ENCODE measurements around the gene INSYN1. TPM values are rescaled to one million over a fixed set of nuclear protein-coding genes. Genes with fewer than 3 reads are reported as not detected.

Gene INSYN1
- total and polyA plus RNA-seq, 2 donors (not counting 1 experiment from before 2014, with no cell fraction given): not detected

GRCh38 chr15:73784291-73784690 lies 31.1 kb upstream of the INSYN1 start:
- no peak overlapping the region for H3K4me2 ChIP-seq (replicated peaks; ENCODE audit: low read depth, low read length, poor library complexity, severe bottlenecking)
- ATAC-seq (ENCODE audit: low read depth) (no peak), DNase-seq (no peak)
- no peaks in the 10 kb centered on the region for H3K9me3 ChIP-seq (ENCODE audit: control extremely low read depth in 1 of 3, control insufficient read depth in 2 of 3, insufficient read depth in 1 of 3, low read length in 2 of 3)
- H3K27ac Mint-ChIP-seq: no peak overlapping the region
- no peak overlapping the region for H3K27ac ChIP-seq (ENCODE audit: low read length in 2 of 2)
- intact Hi-C loops (cut with micrococcal nuclease): no loop called here
- H3K4me3 Mint-ChIP-seq: no peak overlapping the region
- peaks cover 3% of the 10 kb centered on the region for H3K27me3 Mint-ChIP-seq
- WGBS (ENCODE audit: insufficient coverage): 100% methylated on average over 1 of the region's 3 CpGs
- H3K79me2 ChIP-seq (ENCODE audit: control insufficient read depth, insufficient read depth, low read length): no peaks in the 10 kb centered on the region
- no peaks in the 10 kb centered on the region for H3K9me3 Mint-ChIP-seq (ENCODE audit: insufficient read depth)
- H3K4me1 Mint-ChIP-seq: no peaks in the 10 kb centered on the region
- H3K36me3 ChIP-seq (replicated peaks in 1 of 2; ENCODE audit: control extremely low read depth in 1 of 2, control insufficient read depth in 1 of 2, extremely low read depth in 1 of 2, insufficient read depth in 2 of 2, low read length in 1 of 2): no peaks in the 10 kb centered on the region
- TF ChIP-seq CTCF (IDR thresholded peaks at IDR 0.05) (no peak), EZH2 (IDR thresholded peaks at IDR 0.05; ENCODE audit: borderline replicate concordance, insufficient read depth, low read depth, low read length, poor library complexity, severe bottlenecking) (no peak)
- no peaks in the 10 kb centered on the region for H4K20me1 ChIP-seq (ENCODE audit: control insufficient read depth, insufficient read depth, low read length, poor library complexity, severe bottlenecking)
- ChIA-PET CTCF (no interaction called here), POLR2A (interaction anchor here (0.7 kb wide), 1 partner anchor 514 kb away, joined by 5 read pairs; no protein-coding TSS in a partner anchor)
- no peaks in the 10 kb centered on the region for H3K4me1 ChIP-seq (ENCODE audit: control insufficient read depth in 2 of 2, insufficient read depth in 2 of 2, low read length in 2 of 2)
- no peak overlapping the region for H3K9ac ChIP-seq (ENCODE audit: low read length)
- no peak overlapping the region for H3K4me3 ChIP-seq (ENCODE audit: control extremely low read depth in 1 of 5, extremely low read depth in 1 of 5, insufficient read depth in 1 of 5, low read depth in 2 of 5, low read length in 4 of 5)
- no peaks in the 10 kb centered on the region for H3K27me3 ChIP-seq (replicated peaks in 1 of 4; ENCODE audit: control extremely low read depth in 1 of 4, control insufficient read depth in 3 of 4, insufficient read depth in 4 of 4, low read length in 3 of 4)
- H2AFZ ChIP-seq (ENCODE audit: insufficient read depth, low read depth, low read length, poor library complexity, severe bottlenecking): no peak overlapping the region

GRCh38 chr15:73782344-73782959 lies 29.3 kb upstream of the INSYN1 start:
- H3K9me3 ChIP-seq (ENCODE audit: control extremely low read depth in 1 of 3, control insufficient read depth in 2 of 3, insufficient read depth in 1 of 3, low read length in 2 of 3): no peaks in the 10 kb centered on the region
- no peak overlapping the region for H3K27ac Mint-ChIP-seq
- no peak for TF ChIP-seq CTCF (IDR thresholded peaks at IDR 0.05)
- no peak overlapping the region for H3K4me3 Mint-ChIP-seq
- no peaks in the 10 kb centered on the region for H3K4me1 Mint-ChIP-seq
- H3K36me3 ChIP-seq (replicated peaks in 1 of 2; ENCODE audit: control extremely low read depth in 1 of 2, control insufficient read depth in 1 of 2, extremely low read depth in 1 of 2, insufficient read depth in 2 of 2, low read length in 1 of 2): no peaks in the 10 kb centered on the region
- WGBS (ENCODE audit: insufficient coverage): 93% methylated on average over 2 of the region's 3 CpGs
- no peak overlapping the region for H3K27ac ChIP-seq (ENCODE audit: low read length in 2 of 2)
- H2AFZ ChIP-seq (ENCODE audit: insufficient read depth, low read depth, low read length, poor library complexity, severe bottlenecking): no peak overlapping the region
- H3K4me3 ChIP-seq (ENCODE audit: control extremely low read depth in 1 of 5, extremely low read depth in 1 of 5, insufficient read depth in 1 of 5, low read depth in 2 of 5, low read length in 4 of 5): no peak overlapping the region
- H3K9me3 Mint-ChIP-seq (ENCODE audit: insufficient read depth): no peaks in the 10 kb centered on the region
- ATAC-seq (ENCODE audit: low read depth) (no peak), DNase-seq (no peak)
- POLR2A ChIA-PET: no interaction called here
- intact Hi-C loops (cut with micrococcal nuclease): no loop called here
- no peak overlapping the region for H3K9ac ChIP-seq (ENCODE audit: low read length)
- no peak overlapping the region for H3K4me2 ChIP-seq (replicated peaks; ENCODE audit: low read depth, low read length, poor library complexity, severe bottlenecking)
- H3K4me1 ChIP-seq (ENCODE audit: control insufficient read depth in 2 of 2, insufficient read depth in 2 of 2, low read length in 2 of 2): no peaks in the 10 kb centered on the region
- no peaks in the 10 kb centered on the region for H4K20me1 ChIP-seq (ENCODE audit: control insufficient read depth, insufficient read depth, low read length, poor library complexity, severe bottlenecking)
- CTCF ChIA-PET: no interaction called here
- no peaks in the 10 kb centered on the region for H3K79me2 ChIP-seq (ENCODE audit: control insufficient read depth, insufficient read depth, low read length)
- no peaks in the 10 kb centered on the region for H3K27me3 Mint-ChIP-seq
- no peaks in the 10 kb centered on the region for H3K27me3 ChIP-seq (replicated peaks in 1 of 4; ENCODE audit: control extremely low read depth in 1 of 4, control insufficient read depth in 3 of 4, insufficient read depth in 4 of 4, low read length in 3 of 4)
